ENCODE measurements around the gene HSPBAP1. TPM values are rescaled to one million over a fixed set of nuclear protein-coding genes. Genes with fewer than 3 reads are reported as not detected.

HSPBAP1 gene
- total RNA-seq, 1 experiment from 2014 or later, result 9.8 TPM

- Histone ChIP-seq H2BK20ac (ENCODE audit: low read depth, low read length, poor library complexity, severe bottlenecking) (no peak overlapping the region), H2AK5ac (ENCODE audit: insufficient read length, low read length) (no peak overlapping the region), H4K5ac (ENCODE audit: insufficient read length, low read depth, low read length) (no peak overlapping the region), H2BK15ac (ENCODE audit: low read depth, low read length) (no peak overlapping the region), H3K14ac (ENCODE audit: insufficient read depth, low read length) (no peak overlapping the region), H3K9me3 (ENCODE audit: control insufficient read depth, low read depth, low read length) (no peaks in the 10 kb centered on the region), H3K23me2 (ENCODE audit: insufficient read length, low read depth, low read length, poor library complexity, severe bottlenecking) (no peaks in the 10 kb centered on the region), H2BK5ac (ENCODE audit: insufficient read length, low read length) (no peak overlapping the region), H3K18ac (ENCODE audit: insufficient read length, low read depth, low read length) (no peak overlapping the region), H2BK12ac (ENCODE audit: insufficient read length, low read depth, low read length) (no peak overlapping the region), H3K56ac (ENCODE audit: insufficient read length, low read depth, low read length) (no peak overlapping the region), H3K23ac (ENCODE audit: insufficient read length, low read depth, low read length) (no peak overlapping the region), H3K27me3 (ENCODE audit: insufficient read depth, low read length) (no peaks in the 10 kb centered on the region), H3K79me1 (ENCODE audit: insufficient read depth, low read depth, low read length, poor library complexity, severe bottlenecking) (no peaks in the 10 kb centered on the region), H4K8ac (replicated peaks; ENCODE audit: insufficient read length, low read depth, low read length) (no peak overlapping the region), H3K4ac (ENCODE audit: low read depth, low read length) (no peak overlapping the region), H2AFZ (ENCODE audit: low read length) (no peak overlapping the region), H3K4me2 (ENCODE audit: insufficient read depth, insufficient read length, low read length) (no peak overlapping the region), H2BK120ac (ENCODE audit: low read depth, low read length, poor library complexity, severe bottlenecking) (no peak overlapping the region), H3K4me1 (ENCODE audit: insufficient read depth, low read length) (no peaks in the 10 kb centered on the region), H4K91ac (ENCODE audit: insufficient read length, low read depth, low read length) (no peak overlapping the region), H3K27ac (ENCODE audit: insufficient read length, low read depth, low read length) (no peak overlapping the region), H4K20me1 (ENCODE audit: control insufficient read depth, insufficient read depth, insufficient read length) (no peaks in the 10 kb centered on the region), H3T11ph (ENCODE audit: low read length) (no peak overlapping the region), H3K79me2 (ENCODE audit: insufficient read depth, low read length) (no peaks in the 10 kb centered on the region), H3K9ac (ENCODE audit: extremely low read depth, insufficient read length, low read length) (no peak overlapping the region)
- Mint-ChIP-seq H3K9me3 (peaks cover 18 to 26% of the 10 kb centered on the region in 2 experiments), H3K27ac (no peak overlapping the region), H3K27me3 (ENCODE audit: low read depth) (no peaks in the 10 kb centered on the region), H3K4me3 (no peak overlapping the region), H3K4me1 (peaks cover 2 to 4% of the 10 kb centered on the region in 2 experiments), H3K36me3 (ENCODE audit: insufficient read depth in 1 of 3, low read depth in 3 of 3) (peaks cover 0 to 26% (median 20%) of the 10 kb centered on the region in 3 experiments; a peak in 5 of 7 replicates)
- TF ChIP-seq, protein P1, sequence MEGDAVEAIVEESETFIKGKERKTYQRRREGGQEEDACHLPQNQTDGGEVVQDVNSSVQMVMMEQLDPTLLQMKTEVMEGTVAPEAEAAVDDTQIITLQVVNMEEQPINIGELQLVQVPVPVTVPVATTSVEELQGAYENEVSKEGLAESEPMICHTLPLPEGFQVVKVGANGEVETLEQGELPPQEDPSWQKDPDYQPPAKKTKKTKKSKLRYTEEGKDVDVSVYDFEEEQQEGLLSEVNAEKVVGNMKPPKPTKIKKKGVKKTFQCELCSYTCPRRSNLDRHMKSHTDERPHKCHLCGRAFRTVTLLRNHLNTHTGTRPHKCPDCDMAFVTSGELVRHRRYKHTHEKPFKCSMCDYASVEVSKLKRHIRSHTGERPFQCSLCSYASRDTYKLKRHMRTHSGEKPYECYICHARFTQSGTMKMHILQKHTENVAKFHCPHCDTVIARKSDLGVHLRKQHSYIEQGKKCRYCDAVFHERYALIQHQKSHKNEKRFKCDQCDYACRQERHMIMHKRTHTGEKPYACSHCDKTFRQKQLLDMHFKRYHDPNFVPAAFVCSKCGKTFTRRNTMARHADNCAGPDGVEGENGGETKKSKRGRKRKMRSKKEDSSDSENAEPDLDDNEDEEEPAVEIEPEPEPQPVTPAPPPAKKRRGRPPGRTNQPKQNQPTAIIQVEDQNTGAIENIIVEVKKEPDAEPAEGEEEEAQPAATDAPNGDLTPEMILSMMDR (conservative IDR thresholded peaks at IDR 0.05), result no peak
- no CpG with 5 or more reads among the region's 20 CpGs for WGBS (ENCODE audit: extremely low coverage, insufficient read length, low lambda C conversion rate)
- DNase-seq, result no peak
These were observed 68.5 kb downstream of the HSPBAP1 start for GRCh38 chr3:122725106-122725505.

Measured in H9 (cell line).